H1 (cell line): Measurements from ENCODE around the gene PCDHA10. TPM values are rescaled to one million over a fixed set of nuclear protein-coding genes. Genes with fewer than 3 reads are reported as not detected.

ENCODE experiments used
- CHD1 ChIP-seq: IDR thresholded peaks from 2 replicates; pipeline ENCODE4 v1.6.1; 2012; ENCODE audit warnings: low read depth, low read length, improper control_type of control experiment
- CHD7 ChIP-seq: fragments of 300-600 bp; sonication (generic); IDR thresholded peaks from 2 replicates; pipeline ENCODE4 v1.7.1; 2012; ENCODE audit warnings: low read length, moderate library complexity, mild to moderate bottlenecking, inconsistent platforms; ENCODE audit not compliant: insufficient replicate concordance
- SAP30 ChIP-seq: fragments of 300-600 bp; sonication (generic); IDR thresholded peaks from 2 replicates; pipeline ENCODE4 v1.7.1; 2012; ENCODE audit warnings: low read length, moderate library complexity, mild to moderate bottlenecking, inconsistent platforms; ENCODE audit not compliant: insufficient read depth, insufficient replicate concordance
- SP1 ChIP-seq: IDR thresholded peaks from 2 replicates; pipeline ENCODE4 v1.6.1; 2011; ENCODE audit warnings: low read depth, low read length
- ZNF274 ChIP-seq: IDR thresholded peaks from 2 replicates; pipeline ENCODE4 v1.7.0; 2012; ENCODE audit warnings: low read length, borderline replicate concordance; ENCODE audit errors: extremely low read depth
- polyA plus RNA-seq, 7 experiments: library from polyadenylated mRNA; depleted of rRNA in 3 of 7; stranded (reverse) in 5 of 7; unstranded in 2 of 7; fragments of >200 nt in 5 of 7; fragments of 200-250 nt in 2 of 7; gene quantifications; 1 replicate in 5 of 7; 2 replicates in 1 of 7; 4 replicates in 1 of 7; pipeline versions ENCODE4 v1.2.1 to v1.2.3, GENCODE V29; 2011 to 2013; ENCODE audit warnings: missing spikeins in 2 of 7, mixed read lengths in 2 of 7
- total RNA-seq: library from RNA; stranded (reverse); fragmentation: NEBNext Ultra II Directional; extraction: Animal tissue kit (Norgen Biotek cat#: 25700); gene quantifications from 2 replicates; pipeline ENCODE4 v1.2.1, GENCODE V29; 2021
- TF ChIP-seq, protein P1 (sequence below), 3 experiments: IDR thresholded peaks; 1 replicate in 2 of 3; 2 replicates in 1 of 3; pipeline versions ENCODE4 v1.5.1 to v1.6.1; 2011; ENCODE audit warnings: low read length in 3 of 3, mild to moderate bottlenecking in 3 of 3, inconsistent platforms in 2 of 3, low read depth in 1 of 3, moderate library complexity in 1 of 3; ENCODE audit not compliant: insufficient read depth in 1 of 3; ENCODE audit errors: control extremely low read depth in 1 of 3

Gene PCDHA10
- total and polyA plus RNA-seq, 2 of the 8 experiments (the other 6 are each of a cell fraction or from before 2014, with no cell fraction given): 2.8 to 5.4 TPM

- TF ChIP-seq CHD7 (no peak), CHD1 (no peak), SP1 (no peak), ZNF274 (no peak), SAP30 (no peak)
- TF ChIP-seq, protein P1, sequence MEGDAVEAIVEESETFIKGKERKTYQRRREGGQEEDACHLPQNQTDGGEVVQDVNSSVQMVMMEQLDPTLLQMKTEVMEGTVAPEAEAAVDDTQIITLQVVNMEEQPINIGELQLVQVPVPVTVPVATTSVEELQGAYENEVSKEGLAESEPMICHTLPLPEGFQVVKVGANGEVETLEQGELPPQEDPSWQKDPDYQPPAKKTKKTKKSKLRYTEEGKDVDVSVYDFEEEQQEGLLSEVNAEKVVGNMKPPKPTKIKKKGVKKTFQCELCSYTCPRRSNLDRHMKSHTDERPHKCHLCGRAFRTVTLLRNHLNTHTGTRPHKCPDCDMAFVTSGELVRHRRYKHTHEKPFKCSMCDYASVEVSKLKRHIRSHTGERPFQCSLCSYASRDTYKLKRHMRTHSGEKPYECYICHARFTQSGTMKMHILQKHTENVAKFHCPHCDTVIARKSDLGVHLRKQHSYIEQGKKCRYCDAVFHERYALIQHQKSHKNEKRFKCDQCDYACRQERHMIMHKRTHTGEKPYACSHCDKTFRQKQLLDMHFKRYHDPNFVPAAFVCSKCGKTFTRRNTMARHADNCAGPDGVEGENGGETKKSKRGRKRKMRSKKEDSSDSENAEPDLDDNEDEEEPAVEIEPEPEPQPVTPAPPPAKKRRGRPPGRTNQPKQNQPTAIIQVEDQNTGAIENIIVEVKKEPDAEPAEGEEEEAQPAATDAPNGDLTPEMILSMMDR (IDR thresholded peaks at IDR 0.05; ENCODE audit: control extremely low read depth in 1 of 3, insufficient read depth in 1 of 3, low read depth in 1 of 3, low read length in 3 of 3): peak in 2 of 3 experiments; percentile 64 to 69; a peak in 3 of 4 replicates
These were observed 19.7 kb downstream of the PCDHA10 start, which contains the start of gene PCDHA12 (continued) for GRCh38 chr5:140875085-140876065.
